Spleen (tissue), 7 donors: ENCODE results near the gene ZNF469.

Experiments
- CTCF ChIP-seq, 11 experiments: fragments of 200-600 bp in 7 of 11; fragments of 450-650 bp in 4 of 11; sonication (generic) in 4 of 11; IDR thresholded peaks in 8 of 11; conservative IDR thresholded peaks in 3 of 11; 1 replicate in 7 of 11; 2 replicates in 4 of 11; pipeline versions ENCODE4 v1.4.0 to v1.8.0; 2016 to 2021; ENCODE audit warnings: antibody characterized with exemption in 11 of 11, inconsistent platforms in 4 of 11, mild to moderate bottlenecking in 1 of 11
- POLR2A ChIP-seq, 3 donors: fragments of 450-650 bp; IDR thresholded peaks; one replicate each; pipeline ENCODE4 v1.5.1; 2017; ENCODE audit warnings: antibody characterized with exemption in 3 of 3, mild to moderate bottlenecking in 1 of 3
- donor health status: DM: no; HTN: no; CAD: no; lungs with moderate emphysema.
- donor health status: DM: no; HTN: no; CAD: no.
- donor health status: DM: no; HTN: no; CAD: no.

- no peak for TF ChIP-seq CTCF (IDR thresholded peaks at IDR 0.05 in 8 of 11, conservative IDR thresholded peaks at IDR 0.05 in 3 of 11)
- TF ChIP-seq POLR2A (IDR thresholded peaks at IDR 0.05), result no peak
Observed at GRCh38 chr16:88363239-88363891, 19.4 kb upstream of the ZNF469 start.
